HepG2 (cell line): ENCODE data around the gene ANKFY1. TPM values are rescaled to one million over a fixed set of nuclear protein-coding genes. Genes with fewer than 3 reads are reported as not detected.

Source experiments
- AHR ChIP-seq: IDR thresholded peaks from 2 replicates; pipeline ENCODE4 v1.6.1; 2018; ENCODE audit warnings: missing genetic modification reagents, missing compliant biosample characterization
- EEA1 ChIP-seq: sonication (generic); formaldehyde crosslinking; IDR thresholded peaks from 2 replicates; pipeline ENCODE4 v1.5.1; 2020; ENCODE audit warnings: mild to moderate bottlenecking, missing genetic modification reagents, borderline replicate concordance
- ERF ChIP-seq: IDR thresholded peaks from 2 replicates; pipeline ENCODE4 v1.6.1; 2018; ENCODE audit warnings: missing biosample characterization, missing genetic modification reagents
- FOXK2 ChIP-seq: fragments of 450-650 bp; IDR thresholded peaks from 2 replicates; pipeline ENCODE4 v1.6.1; 2016
- HDAC1 ChIP-seq: sonication (generic); formaldehyde crosslinking; IDR thresholded peaks from 2 replicates; pipeline ENCODE4 v1.5.1; 2020; ENCODE audit warnings: mild to moderate bottlenecking, missing genetic modification reagents
- HOXA3 ChIP-seq: sonication (generic); formaldehyde crosslinking; IDR thresholded peaks from 2 replicates; pipeline ENCODE4 v1.5.0; 2020; ENCODE audit warnings: missing genetic modification reagents
- MEIS1 ChIP-seq: sonication (generic); formaldehyde crosslinking; IDR thresholded peaks from 2 replicates; pipeline ENCODE4 v1.9.0; 2021; ENCODE audit warnings: mild to moderate bottlenecking, missing genetic modification reagents, moderate library complexity, borderline replicate concordance
- MEIS2 ChIP-seq: sonication (generic); formaldehyde crosslinking; IDR thresholded peaks from 2 replicates; pipeline ENCODE4 v1.9.0; 2021; ENCODE audit warnings: mild to moderate bottlenecking, missing genetic modification reagents
- NAIF1 ChIP-seq: sonication (generic); formaldehyde crosslinking; IDR thresholded peaks from 2 replicates; pipeline ENCODE4 v1.5.0; 2020; ENCODE audit warnings: mild to moderate bottlenecking, missing genetic modification reagents, borderline replicate concordance
- PAWR ChIP-seq: sonication (generic); formaldehyde crosslinking; IDR thresholded peaks from 2 replicates; pipeline ENCODE4 v1.4.0; 2020; ENCODE audit warnings: missing genetic modification reagents, mild to moderate bottlenecking, borderline replicate concordance
- PHF20 ChIP-seq: sonication (generic); formaldehyde crosslinking; IDR thresholded peaks from 2 replicates; pipeline ENCODE4 v1.5.0; 2020; ENCODE audit warnings: mild to moderate bottlenecking, missing genetic modification reagents
- PRPF4 ChIP-seq: fragments of 200-400 bp; formaldehyde crosslinking; IDR thresholded peaks from 2 replicates; pipeline ENCODE4 v1.6.1; 2016; ENCODE audit warnings: low read length, low read depth; ENCODE audit not compliant: poor library complexity, severe bottlenecking
- SAFB2 ChIP-seq: sonication (generic); formaldehyde crosslinking; IDR thresholded peaks from 2 replicates; pipeline ENCODE4 v1.5.1; 2020; ENCODE audit warnings: missing genetic modification reagents, low read depth, mild to moderate bottlenecking, borderline replicate concordance
- ZNF253 ChIP-seq: sonication (generic); formaldehyde crosslinking; IDR thresholded peaks from 2 replicates; pipeline ENCODE4 v1.8.0; 2022; ENCODE audit warnings: mild to moderate bottlenecking, missing genetic modification reagents, borderline replicate concordance
- ZNF263 ChIP-seq: sonication (generic); formaldehyde crosslinking; IDR thresholded peaks from 2 replicates; pipeline ENCODE4 v1.4.0; 2020; ENCODE audit warnings: missing genetic modification reagents
- ZNF33B ChIP-seq: sonication (generic); formaldehyde crosslinking; IDR thresholded peaks from 2 replicates; pipeline ENCODE4 v1.5.1; 2020; ENCODE audit warnings: mild to moderate bottlenecking, missing genetic modification reagents
- ZNF354B ChIP-seq: sonication (generic); formaldehyde crosslinking; IDR thresholded peaks from 2 replicates; pipeline ENCODE4 v1.8.0; 2022; ENCODE audit warnings: mild to moderate bottlenecking, missing genetic modification reagents
- ZNF501 ChIP-seq: sonication (generic); formaldehyde crosslinking; IDR thresholded peaks from 2 replicates; pipeline ENCODE4 v1.5.1; 2020; ENCODE audit warnings: mild to moderate bottlenecking, moderate library complexity, missing genetic modification reagents
- ZNF530 ChIP-seq: sonication (generic); formaldehyde crosslinking; IDR thresholded peaks from 2 replicates; pipeline ENCODE4 v1.5.0; 2020; ENCODE audit warnings: low read depth, mild to moderate bottlenecking, missing genetic modification reagents
- ZNF546 ChIP-seq: sonication (generic); formaldehyde crosslinking; conservative IDR thresholded peaks from 2 replicates; pipeline ENCODE4 v1.8.1; 2023; ENCODE audit warnings: mild to moderate bottlenecking, missing genetic modification reagents
- polyA plus RNA-seq, 8 experiments: library from polyadenylated mRNA; depleted of rRNA in 3 of 8; stranded (reverse) in 7 of 8; unstranded in 1 of 8; fragments of >200 nt; fragmentation: Illumina TruSeq in 4 of 8; extraction: Trizol in 4 of 8; gene quantifications; 2 replicates each; pipeline versions ENCODE4 v1.2.1 to v1.2.3, GENCODE V29; 2011 to 2016; ENCODE audit warnings: low read depth in 4 of 8, missing spikeins in 1 of 8, mixed read lengths in 1 of 8; ENCODE audit not compliant: insufficient read depth in 1 of 8
- total RNA-seq, 5 experiments: library from RNA; depleted of rRNA; stranded (reverse); fragments of >200 nt; fragmentation: Illumina TruSeq; extraction: Trizol; gene quantifications; 2 replicates each; pipeline ENCODE4 v1.2.3, GENCODE V29; 2016; ENCODE audit warnings: low read depth in 1 of 5
- TF ChIP-seq, protein P1 (sequence below): sonication (generic); formaldehyde crosslinking; IDR thresholded peaks from 2 replicates; pipeline ENCODE4 v1.8.1; 2023; ENCODE audit warnings: missing genetic modification reagents, inconsistent platforms, borderline replicate concordance
- TF ChIP-seq, protein P2 (sequence below): sonication (generic); formaldehyde crosslinking; IDR thresholded peaks from 2 replicates; pipeline ENCODE4 v1.4.0; 2020; ENCODE audit warnings: missing genetic modification reagents, borderline replicate concordance
- TF ChIP-seq, protein P3 (sequence below): sonication (generic); formaldehyde crosslinking; IDR thresholded peaks from 2 replicates; pipeline ENCODE4 v1.4.0; 2020; ENCODE audit warnings: low read depth, mild to moderate bottlenecking, missing genetic modification reagents

The ANKFY1 gene
- total and polyA plus RNA-seq, 2 of the 13 experiments (the other 11 are each of a cell fraction or from before 2014, with no cell fraction given): 11.9 to 16.8 TPM

DNA sequence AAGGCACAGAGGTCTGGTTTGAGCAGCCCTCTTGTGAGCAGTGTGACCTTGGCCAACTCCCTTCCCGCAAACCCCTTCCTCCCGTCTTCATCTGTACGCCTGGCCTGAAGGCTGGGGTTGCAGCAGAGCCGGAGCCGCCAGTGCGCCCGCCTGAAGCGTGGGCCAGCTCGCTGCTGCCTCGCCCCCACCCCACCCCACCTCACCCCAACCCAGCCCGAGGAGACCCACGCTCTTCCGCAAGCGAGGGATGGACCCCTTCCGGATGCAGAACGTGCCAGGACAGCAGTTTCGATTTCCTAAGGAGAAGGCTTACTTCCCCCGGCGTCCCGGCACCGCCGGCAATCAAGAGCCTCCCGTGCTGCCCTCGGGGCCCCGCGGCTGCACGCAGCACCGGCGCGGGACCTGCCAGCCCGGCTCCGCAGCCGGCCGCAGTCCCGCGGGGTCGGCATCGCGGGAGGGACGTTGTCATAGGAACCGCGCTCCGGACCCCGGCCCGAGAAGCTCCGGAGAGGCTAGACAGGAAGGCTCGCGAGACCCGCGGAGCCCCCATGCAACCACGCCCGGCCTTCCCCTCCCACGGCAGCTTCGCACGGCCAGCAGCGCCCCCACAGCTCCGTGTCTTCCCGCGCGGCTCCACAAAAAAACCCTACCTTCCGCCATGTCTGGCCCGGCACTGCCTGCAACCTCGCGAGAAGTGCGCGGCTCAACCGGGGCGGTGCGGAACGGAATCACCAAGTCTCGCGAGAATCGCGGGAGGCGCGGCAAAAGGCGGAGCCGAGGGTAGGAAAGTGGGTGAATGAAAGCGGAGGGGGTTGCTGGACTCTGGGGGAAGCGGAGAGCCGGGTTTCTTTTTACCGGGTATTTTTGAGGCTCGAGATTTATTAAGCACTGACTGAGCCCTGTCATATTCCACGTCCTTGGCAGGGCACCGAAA, at the start of gene ANKFY1 (continued):
- no peak for TF ChIP-seq SAFB2 (CRISPR knock-in tag)
- no peak for TF ChIP-seq PAWR (CRISPR knock-in tag)
- no peak for TF ChIP-seq ZNF354B
- TF ChIP-seq HOXA3 (CRISPR knock-in tag): peak; percentile 95
- no peak for TF ChIP-seq MEIS2 (CRISPR knock-in tag)
- TF ChIP-seq ZNF546 (CRISPR knock-in tag): 0 out of 2 replicates have a peak, but pooled peaks have one; percentile 48
- TF ChIP-seq, protein P1, sequence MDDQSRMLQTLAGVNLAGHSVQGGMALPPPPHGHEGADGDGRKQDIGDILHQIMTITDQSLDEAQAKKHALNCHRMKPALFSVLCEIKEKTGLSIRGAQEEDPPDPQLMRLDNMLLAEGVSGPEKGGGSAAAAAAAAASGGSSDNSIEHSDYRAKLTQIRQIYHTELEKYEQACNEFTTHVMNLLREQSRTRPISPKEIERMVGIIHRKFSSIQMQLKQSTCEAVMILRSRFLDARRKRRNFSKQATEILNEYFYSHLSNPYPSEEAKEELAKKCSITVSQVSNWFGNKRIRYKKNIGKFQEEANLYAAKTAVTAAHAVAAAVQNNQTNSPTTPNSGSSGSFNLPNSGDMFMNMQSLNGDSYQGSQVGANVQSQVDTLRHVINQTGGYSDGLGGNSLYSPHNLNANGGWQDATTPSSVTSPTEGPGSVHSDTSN (CRISPR knock-in tag): 0 out of 2 replicates have a peak, but pooled peaks have one; percentile 21
- peak; percentile 82; the same call in 1 of the 2 replicates for TF ChIP-seq ZNF501
- TF ChIP-seq ERF (CRISPR knock-in tag): 0 out of 2 replicates have a peak, but pooled peaks have one; percentile 51
- TF ChIP-seq FOXK2: no peak
- TF ChIP-seq PRPF4: no peak
- no peak for TF ChIP-seq ZNF263 (CRISPR knock-in tag)
- no peak for TF ChIP-seq AHR (CRISPR knock-in tag)
- peak; percentile 82 for TF ChIP-seq HDAC1 (CRISPR knock-in tag)
- no peak for TF ChIP-seq ZNF253
- TF ChIP-seq, protein P2, sequence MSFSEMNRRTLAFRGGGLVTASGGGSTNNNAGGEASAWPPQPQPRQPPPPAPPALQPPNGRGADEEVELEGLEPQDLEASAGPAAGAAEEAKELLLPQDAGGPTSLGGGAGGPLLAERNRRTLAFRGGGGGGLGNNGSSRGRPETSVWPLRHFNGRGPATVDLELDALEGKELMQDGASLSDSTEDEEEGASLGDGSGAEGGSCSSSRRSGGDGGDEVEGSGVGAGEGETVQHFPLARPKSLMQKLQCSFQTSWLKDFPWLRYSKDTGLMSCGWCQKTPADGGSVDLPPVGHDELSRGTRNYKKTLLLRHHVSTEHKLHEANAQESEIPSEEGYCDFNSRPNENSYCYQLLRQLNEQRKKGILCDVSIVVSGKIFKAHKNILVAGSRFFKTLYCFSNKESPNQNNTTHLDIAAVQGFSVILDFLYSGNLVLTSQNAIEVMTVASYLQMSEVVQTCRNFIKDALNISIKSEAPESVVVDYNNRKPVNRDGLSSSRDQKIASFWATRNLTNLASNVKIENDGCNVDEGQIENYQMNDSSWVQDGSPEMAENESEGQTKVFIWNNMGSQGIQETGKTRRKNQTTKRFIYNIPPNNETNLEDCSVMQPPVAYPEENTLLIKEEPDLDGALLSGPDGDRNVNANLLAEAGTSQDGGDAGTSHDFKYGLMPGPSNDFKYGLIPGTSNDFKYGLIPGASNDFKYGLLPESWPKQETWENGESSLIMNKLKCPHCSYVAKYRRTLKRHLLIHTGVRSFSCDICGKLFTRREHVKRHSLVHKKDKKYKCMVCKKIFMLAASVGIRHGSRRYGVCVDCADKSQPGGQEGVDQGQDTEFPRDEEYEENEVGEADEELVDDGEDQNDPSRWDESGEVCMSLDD: no peak
- TF ChIP-seq, protein P3, sequence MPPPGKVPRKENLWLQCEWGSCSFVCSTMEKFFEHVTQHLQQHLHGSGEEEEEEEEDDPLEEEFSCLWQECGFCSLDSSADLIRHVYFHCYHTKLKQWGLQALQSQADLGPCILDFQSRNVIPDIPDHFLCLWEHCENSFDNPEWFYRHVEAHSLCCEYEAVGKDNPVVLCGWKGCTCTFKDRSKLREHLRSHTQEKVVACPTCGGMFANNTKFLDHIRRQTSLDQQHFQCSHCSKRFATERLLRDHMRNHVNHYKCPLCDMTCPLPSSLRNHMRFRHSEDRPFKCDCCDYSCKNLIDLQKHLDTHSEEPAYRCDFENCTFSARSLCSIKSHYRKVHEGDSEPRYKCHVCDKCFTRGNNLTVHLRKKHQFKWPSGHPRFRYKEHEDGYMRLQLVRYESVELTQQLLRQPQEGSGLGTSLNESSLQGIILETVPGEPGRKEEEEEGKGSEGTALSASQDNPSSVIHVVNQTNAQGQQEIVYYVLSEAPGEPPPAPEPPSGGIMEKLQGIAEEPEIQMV: peak; percentile 83; the same call in 1 of the 2 replicates
- TF ChIP-seq MEIS1 (CRISPR knock-in tag): 0 out of 2 replicates have a peak, but pooled peaks have one; percentile 44
- no peak for TF ChIP-seq EEA1 (CRISPR knock-in tag)
- TF ChIP-seq ZNF33B (CRISPR knock-in tag): no peak
- no peak; the same call in 1 of the 2 replicates for TF ChIP-seq NAIF1 (CRISPR knock-in tag)
- no peak for TF ChIP-seq ZNF530 (CRISPR knock-in tag)
- peak; percentile 80 for TF ChIP-seq PHF20 (CRISPR knock-in tag)
